Brain microvascular endothelial cell (primary cell): ENCODE results near the gene RCBTB1.
"Not testable (repeated sequence)": the region's sequence is repeated elsewhere in the genome, so short reads cannot be mapped to it uniquely, and the experiment has no call there.

Experiments used
- DNase-seq: peaks from one replicate; pipeline ENCODE4 v3.0.0-alpha.2; 2020
- H3K27ac ChIP-seq: fragments of 250-450 bp; sonication (Bioruptor Pico); 2 replicates; pipeline ENCODE4 v1.5.1; 2020; ENCODE audit warnings: mild to moderate bottlenecking, moderate library complexity
- H3K27me3 ChIP-seq: fragments of 250-450 bp; sonication (Bioruptor Pico); replicated peaks from 2 replicates; pipeline ENCODE4 v1.5.1; 2020; ENCODE audit warnings: mild to moderate bottlenecking
- H3K36me3 ChIP-seq: fragments of 250-450 bp; sonication (Bioruptor Pico); replicated peaks from 2 replicates; pipeline ENCODE4 v1.5.1; 2020; ENCODE audit warnings: mild to moderate bottlenecking
- H3K4me3 ChIP-seq: 2 replicates; pipeline ENCODE4 v1.5.1; 2011; ENCODE audit warnings: low read depth, mild to moderate bottlenecking, control low read depth, low read length, moderate library complexity
- in situ Hi-C: cut with HindIII; loops from 2 replicates; pipeline ENCODE4 v1.10.0; 2017; ENCODE audit warnings: low sequenced_read_pairs, low pct_ligation_motif_present
- TF ChIP-seq, protein P1 (sequence below): IDR thresholded peaks from 2 replicates; pipeline ENCODE4 v1.5.1; 2011; ENCODE audit warnings: low read depth, mild to moderate bottlenecking, moderate library complexity, low read length, control low read depth, inconsistent platforms; ENCODE audit errors: missing control alignments

RCBTB1 gene

DNA sequence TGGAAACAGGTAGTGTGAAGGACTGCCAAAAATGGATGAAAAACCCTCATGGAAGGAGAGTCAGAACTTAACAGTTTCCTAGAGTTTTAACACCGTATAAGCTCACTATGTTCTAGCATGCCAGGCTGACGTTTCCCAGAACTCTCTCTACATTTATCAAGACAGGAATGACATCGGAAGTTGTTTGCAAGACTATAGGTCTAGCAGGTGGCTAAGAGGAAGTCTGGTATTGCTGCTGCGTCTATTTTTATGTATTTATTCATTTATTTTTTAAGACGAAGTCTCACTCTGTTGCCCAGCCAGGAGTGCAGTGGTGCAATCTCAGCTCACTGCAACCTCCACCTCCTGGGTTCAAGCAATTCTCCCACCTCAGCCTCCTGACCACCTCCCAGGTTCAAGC lies 22.4 kb upstream of the RCBTB1 start:
- in situ Hi-C loops = no loop called here
- Histone ChIP-seq H3K27me3 (no peaks in the 10 kb centered on the region), H3K27ac (no peak overlapping the region), H3K4me3 (no peak overlapping the region), H3K36me3 (no peaks in the 10 kb centered on the region)
- no peak for DNase-seq
- TF ChIP-seq, protein P1, sequence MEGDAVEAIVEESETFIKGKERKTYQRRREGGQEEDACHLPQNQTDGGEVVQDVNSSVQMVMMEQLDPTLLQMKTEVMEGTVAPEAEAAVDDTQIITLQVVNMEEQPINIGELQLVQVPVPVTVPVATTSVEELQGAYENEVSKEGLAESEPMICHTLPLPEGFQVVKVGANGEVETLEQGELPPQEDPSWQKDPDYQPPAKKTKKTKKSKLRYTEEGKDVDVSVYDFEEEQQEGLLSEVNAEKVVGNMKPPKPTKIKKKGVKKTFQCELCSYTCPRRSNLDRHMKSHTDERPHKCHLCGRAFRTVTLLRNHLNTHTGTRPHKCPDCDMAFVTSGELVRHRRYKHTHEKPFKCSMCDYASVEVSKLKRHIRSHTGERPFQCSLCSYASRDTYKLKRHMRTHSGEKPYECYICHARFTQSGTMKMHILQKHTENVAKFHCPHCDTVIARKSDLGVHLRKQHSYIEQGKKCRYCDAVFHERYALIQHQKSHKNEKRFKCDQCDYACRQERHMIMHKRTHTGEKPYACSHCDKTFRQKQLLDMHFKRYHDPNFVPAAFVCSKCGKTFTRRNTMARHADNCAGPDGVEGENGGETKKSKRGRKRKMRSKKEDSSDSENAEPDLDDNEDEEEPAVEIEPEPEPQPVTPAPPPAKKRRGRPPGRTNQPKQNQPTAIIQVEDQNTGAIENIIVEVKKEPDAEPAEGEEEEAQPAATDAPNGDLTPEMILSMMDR = no peak

DNA sequence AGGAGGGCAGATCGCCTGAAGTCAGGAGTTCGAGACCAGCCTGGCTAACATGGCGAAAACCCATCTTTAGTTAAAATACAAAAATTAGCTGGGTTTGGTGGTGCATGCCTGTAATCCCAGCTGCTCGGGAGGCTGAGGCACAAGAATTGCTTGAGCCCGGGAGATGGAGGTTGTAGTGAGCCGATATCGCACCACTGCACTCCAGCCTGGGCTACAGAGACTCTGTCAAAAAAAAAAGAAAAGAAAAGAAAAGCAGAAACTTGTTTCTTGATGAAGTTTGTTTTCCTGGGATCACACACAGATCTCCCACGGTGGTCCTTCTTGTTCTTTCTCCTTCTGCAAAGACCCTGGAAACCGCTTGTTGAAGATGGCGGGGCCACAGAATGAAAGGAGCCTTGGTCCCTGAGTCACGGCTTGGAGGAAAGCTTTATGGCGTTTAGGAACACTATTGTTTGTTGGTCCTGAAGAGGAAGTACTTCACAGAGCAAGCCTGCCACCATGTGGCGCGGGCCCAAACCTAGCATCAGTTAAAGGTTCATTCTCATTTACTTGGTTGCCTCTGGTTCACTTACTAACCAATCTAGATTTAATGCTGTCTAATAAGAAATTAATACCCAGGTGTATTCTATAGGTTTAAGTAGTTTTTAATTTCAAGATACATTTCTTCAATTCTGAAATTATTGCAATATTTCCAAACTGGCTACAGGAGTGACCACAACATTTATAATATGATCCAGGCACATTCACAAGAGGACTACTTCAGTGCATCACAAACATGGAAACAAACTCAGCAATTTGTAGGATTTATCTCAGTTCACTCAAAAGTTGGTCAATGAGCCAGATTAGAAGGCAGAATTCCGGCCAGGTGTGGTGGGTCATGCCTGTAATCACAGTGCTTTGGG lies 21.6 kb upstream of the RCBTB1 start:
- H3K27me3 ChIP-seq = no peaks in the 10 kb centered on the region
- DNase-seq = peak; percentile 88
- H3K36me3 ChIP-seq = no peaks in the 10 kb centered on the region
- TF ChIP-seq, protein P1 = peak; percentile 86
- no peak overlapping the region for H3K27ac ChIP-seq
- H3K4me3 ChIP-seq = peak overlapping the region; percentile 39
- in situ Hi-C loops = no loop called here

DNA sequence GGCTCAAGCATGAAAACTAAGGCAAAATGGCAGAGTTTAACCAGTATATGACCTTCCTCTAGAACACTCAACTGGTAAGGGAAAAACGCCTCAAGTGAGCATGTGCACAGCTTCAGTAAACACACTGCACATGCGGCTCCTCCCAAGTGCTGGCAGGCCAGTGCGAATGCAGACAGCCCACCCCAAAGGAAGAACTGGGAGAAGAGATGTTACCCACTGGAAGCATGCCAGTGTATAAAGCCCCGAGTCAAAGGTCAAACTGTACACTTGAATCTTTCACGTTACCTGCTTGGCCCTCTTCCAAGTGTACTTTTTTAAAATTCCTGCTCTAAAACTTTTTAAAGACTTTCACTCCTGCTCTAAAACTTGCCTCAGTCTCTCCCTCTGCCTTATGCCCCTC lies 19.2 kb upstream of the RCBTB1 start:
- no peaks in the 10 kb centered on the region for H3K27me3 ChIP-seq
- DNase-seq = no peak
- no peaks in the 10 kb centered on the region for H3K36me3 ChIP-seq
- TF ChIP-seq, protein P1 = no peak
- H3K27ac ChIP-seq = no peak overlapping the region
- in situ Hi-C loops = no loop called here
- H3K4me3 ChIP-seq = no peak overlapping the region

DNA sequence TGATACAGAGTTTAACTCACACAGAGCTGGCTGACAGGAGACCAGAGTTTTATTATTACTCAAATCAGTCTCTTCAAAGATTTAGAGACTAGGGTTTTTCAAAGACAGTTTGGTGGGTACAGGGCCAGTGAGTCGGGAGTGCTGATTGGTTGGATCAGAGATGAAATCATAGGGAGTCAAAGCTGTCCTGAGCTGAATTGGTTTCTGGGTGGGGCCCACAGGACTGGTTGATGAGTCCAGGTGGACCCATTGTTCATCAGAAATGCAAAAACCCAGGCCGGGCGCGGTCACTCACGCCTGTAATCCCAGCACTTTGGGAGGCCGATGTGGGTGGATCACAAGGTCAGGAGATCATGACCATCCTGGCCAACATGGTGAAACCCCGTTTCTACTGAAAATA lies 17.3 kb upstream of the RCBTB1 start:
- H3K4me3 ChIP-seq, H3K27me3 ChIP-seq, DNase-seq, H3K27ac ChIP-seq, H3K36me3 ChIP-seq, in situ Hi-C loops: not testable (repeated sequence)

DNA sequence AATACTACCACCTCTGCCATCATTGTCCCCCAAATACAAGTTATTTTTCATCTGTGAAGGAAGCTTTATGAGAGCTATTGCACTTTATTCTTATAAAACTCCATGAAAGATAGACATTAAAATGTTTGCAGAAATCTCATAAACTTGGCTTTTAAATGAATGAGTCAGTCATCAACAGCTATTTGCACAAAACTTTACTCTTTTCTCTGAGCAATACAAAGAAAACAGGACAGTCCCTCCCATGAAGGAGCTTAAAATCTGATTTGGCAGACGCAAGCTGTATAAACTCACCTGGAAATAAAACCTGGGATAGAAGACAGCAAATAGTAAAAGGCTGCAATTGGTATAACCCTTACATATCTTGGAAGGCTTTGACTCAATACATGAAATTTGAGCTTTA lies 16.6 kb upstream of the RCBTB1 start:
- no peak overlapping the region for H3K4me3 ChIP-seq
- in situ Hi-C loops = no loop called here
- DNase-seq = no peak
- H3K36me3 ChIP-seq = no peaks in the 10 kb centered on the region
- TF ChIP-seq, protein P1 = no peak
- no peak overlapping the region for H3K27ac ChIP-seq
- no peaks in the 10 kb centered on the region for H3K27me3 ChIP-seq

DNA sequence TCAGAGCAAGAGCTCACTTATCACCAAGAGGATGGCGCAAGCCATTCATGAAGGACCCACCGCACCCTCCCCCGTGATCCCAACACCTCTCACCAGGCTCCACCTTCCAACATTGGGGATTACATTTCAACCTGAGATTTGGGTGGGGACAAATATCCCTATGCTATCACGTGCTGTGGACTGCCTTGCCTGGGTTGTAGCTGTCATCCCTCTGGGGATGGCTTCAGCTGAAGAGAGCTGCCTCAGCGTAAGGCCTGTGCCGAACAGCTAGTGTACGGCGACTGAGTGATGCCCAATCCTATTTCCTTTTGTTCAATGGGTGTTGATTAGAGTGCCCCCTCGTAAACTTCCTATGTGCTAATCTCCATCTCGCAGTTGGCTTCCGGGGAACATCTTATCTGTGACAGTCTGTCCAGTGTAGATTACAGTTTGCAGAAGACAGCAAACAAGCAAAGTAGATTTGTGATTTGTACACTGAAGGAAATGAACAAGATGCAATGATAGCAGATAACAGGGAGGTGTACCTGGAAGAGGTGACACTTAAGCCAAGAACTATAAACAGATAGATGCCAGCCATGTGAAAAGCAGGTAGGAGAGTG lies 11.8 kb upstream of the RCBTB1 start:
- DNase-seq = no peak
- Histone ChIP-seq H3K4me3 (no peak overlapping the region), H3K36me3 (no peaks in the 10 kb centered on the region), H3K27ac (no peak overlapping the region), H3K27me3 (no peaks in the 10 kb centered on the region)
- in situ Hi-C loops = no loop called here
- TF ChIP-seq, protein P1 = no peak
